NOMO-1 (cell line): ENCODE results near the gene CELF2.
"Not testable (repeated sequence)": the region's sequence is repeated elsewhere in the genome, so short reads cannot be mapped to it uniquely, and the experiment has no call there.

ENCODE experiments used
- DNase-seq, 2 experiments: peaks; one replicate each; lab custom pipeline; 2025; ENCODE audit not compliant: unreplicated experiment in 2 of 2; lab: John Stamatoyannopoulos, UW

Gene CELF2

DNA sequence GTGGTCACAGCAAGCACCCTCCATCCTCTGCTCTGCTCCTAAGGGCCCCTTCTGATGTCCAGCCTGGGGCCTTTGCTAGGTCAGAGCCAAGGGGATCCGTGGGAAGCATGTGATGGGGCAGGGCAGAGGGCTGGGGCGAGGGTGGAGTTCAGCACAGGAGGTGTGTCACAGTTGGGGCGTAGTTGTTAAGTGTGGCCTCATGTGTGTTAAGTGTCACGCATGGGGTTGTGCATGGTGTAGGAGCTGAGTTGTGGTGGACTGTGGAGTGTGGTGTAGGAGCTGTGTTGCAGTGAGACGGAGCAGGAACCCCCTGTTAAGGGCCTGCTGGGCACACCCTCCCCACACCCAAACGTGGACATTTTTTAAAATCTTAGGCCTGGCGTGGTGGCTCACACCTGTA is 345.8 kb downstream of the CELF2 start:
- no peak for DNase-seq

DNA sequence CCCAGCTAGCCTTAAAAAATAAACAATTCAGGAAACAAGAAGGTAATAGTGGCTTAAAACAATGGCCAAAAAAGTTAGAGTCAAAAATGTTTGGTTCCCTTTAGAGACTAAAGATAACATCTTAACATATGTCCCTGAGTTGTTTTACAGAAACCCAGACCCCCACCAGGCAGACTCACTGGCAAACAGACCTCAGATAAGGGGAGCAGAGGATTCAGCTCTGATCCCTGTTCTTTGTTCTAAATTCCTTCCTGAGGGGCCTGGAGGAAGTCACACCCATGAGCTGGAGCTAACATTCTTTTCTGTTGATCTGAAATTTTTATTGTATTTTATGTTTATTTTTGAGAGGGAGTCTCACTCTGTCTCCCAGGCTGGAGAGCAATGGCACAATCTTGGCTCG is 346.6 kb downstream of the CELF2 start:
- DNase-seq: no peak

GRCh38 chr10:11366889-11367288 is 349.2 kb downstream of the CELF2 start:
- DNase-seq: not testable (repeated sequence)

DNA sequence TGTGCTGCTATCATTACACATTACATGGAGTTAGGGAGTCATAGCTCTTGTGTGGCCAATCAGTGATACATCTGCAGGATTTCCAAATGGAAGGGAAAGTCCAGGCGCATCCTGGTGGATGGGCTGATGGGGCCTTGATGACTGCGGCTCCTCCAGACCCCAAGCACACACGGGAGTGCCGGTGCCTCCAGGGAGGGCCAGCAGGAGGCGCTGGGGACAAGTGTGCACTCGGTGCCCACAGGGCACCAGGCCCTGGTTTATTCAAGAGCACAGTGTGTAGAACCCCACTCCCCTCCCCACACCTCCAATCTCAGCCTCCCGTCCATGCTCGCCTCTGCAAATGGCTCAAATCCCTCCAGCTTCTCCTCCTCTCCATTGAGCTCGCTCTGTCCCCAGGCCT is 349.8 kb downstream of the CELF2 start:
- no peak for DNase-seq

- no peak for DNase-seq
Observed at GRCh38 chr10:11373717-11374171, 356.1 kb downstream of the CELF2 start.

- DNase-seq: no peak
Observed at GRCh38 chr10:11377267-11377666, 359.6 kb downstream of the CELF2 start.

GRCh38 chr10:11378835-11379234 is 361.2 kb downstream of the CELF2 start:
- DNase-seq: no peak

GRCh38 chr10:11379771-11380170 is 362.1 kb downstream of the CELF2 start:
- no peak for DNase-seq

GRCh38 chr10:11381023-11381422 is 363.4 kb downstream of the CELF2 start:
- no peak for DNase-seq

GRCh38 chr10:11381511-11381910 is 363.8 kb downstream of the CELF2 start:
- DNase-seq: no peak

- DNase-seq: no peak
Observed at GRCh38 chr10:11382187-11382586, 364.5 kb downstream of the CELF2 start.

DNA sequence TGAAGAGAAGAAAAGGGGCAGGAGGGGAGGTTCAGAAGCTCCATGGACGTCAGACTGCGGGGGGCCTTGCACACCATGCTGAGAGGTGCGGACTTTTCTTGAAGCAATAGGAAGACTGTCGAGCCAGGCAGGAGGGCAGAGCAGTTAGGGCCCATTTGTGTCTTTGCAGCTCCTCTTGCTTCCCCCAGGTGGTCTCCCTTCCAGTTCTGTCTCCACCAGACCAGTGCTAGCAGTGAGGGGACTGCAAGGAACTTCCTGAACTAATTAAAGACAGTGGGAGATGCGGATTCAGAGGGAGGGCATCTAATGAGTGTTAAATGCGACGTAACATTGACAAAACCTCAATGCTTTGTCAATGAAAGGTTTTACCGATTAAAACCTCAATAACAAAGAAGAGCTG is 368.4 kb downstream of the CELF2 start:
- no peak for DNase-seq
